ENCODE measurements around the gene MTG1. TPM values are rescaled to one million over a fixed set of nuclear protein-coding genes. Genes with fewer than 3 reads are reported as not detected.
A peak's percentile ranks its signal among the peaks of the same experiment; 100 is the strongest.

The MTG1 gene
- total RNA-seq = 47.3 TPM

- peak; percentile 96 for DNase-seq (ENCODE audit: low spot score)
- peak; percentile 93 for ATAC-seq
Measured at GRCh38 chr10:133394064-133394663, at the start of gene MTG1. Gene MTG1, plus strand, starts transcription at chr10:133394157. Its CDS starts 64 bp downstream, at chr10:133394221.

- DNase-seq (ENCODE audit: low spot score) (no peak), ATAC-seq (no peak)
Measured at GRCh38 chr10:133344236-133344635, 49.7 kb upstream of the MTG1 start.

GRCh38 chr10:133346413-133346812 lies 47.5 kb upstream of the MTG1 start:
- no peak for ATAC-seq
- DNase-seq (ENCODE audit: low spot score) = peak; percentile 52

- ATAC-seq (peak; percentile 55), DNase-seq (ENCODE audit: low spot score) (peak; percentile 91)
Measured at GRCh38 chr10:133347710-133348517, 46.0 kb upstream of the MTG1 start.

- DNase-seq (ENCODE audit: low spot score) (no peak), ATAC-seq (no peak)
Measured at GRCh38 chr10:133349160-133349568, 44.8 kb upstream of the MTG1 start.

- no peak for ATAC-seq
- peak; percentile 47 for DNase-seq (ENCODE audit: low spot score)
Measured at GRCh38 chr10:133349577-133350011, 44.4 kb upstream of the MTG1 start.

- peak; percentile 2 for ATAC-seq
Measured at GRCh38 chr10:133350283-133350949, 43.5 kb upstream of the MTG1 start.

GRCh38 chr10:133350950-133351329 lies 43.0 kb upstream of the MTG1 start:
- peak; percentile 48 for ATAC-seq
- DNase-seq (ENCODE audit: low spot score) = peak; percentile 93

More at GRCh38 chr10:133350283-133350949, 43.5 kb upstream of the MTG1 start:
- no peak for DNase-seq (ENCODE audit: low spot score)

- no peak for ATAC-seq
- peak; percentile 53 for DNase-seq (ENCODE audit: low spot score)
Measured at GRCh38 chr10:133351408-133352318, 42.3 kb upstream of the MTG1 start.

- DNase-seq (ENCODE audit: low spot score) (peak; percentile 88), ATAC-seq (peak; percentile 28)
Measured at GRCh38 chr10:133353202-133353959, 40.6 kb upstream of the MTG1 start.

- ATAC-seq = no peak
Measured at GRCh38 chr10:133353988-133354605, 39.9 kb upstream of the MTG1 start.

GRCh38 chr10:133354672-133355240 lies 39.2 kb upstream of the MTG1 start:
- ATAC-seq (no peak), DNase-seq (ENCODE audit: low spot score) (peak; percentile 53)

More at GRCh38 chr10:133353988-133354605, 39.9 kb upstream of the MTG1 start:
- peak; percentile 49 for DNase-seq (ENCODE audit: low spot score)

- DNase-seq (ENCODE audit: low spot score) = no peak
- ATAC-seq = no peak
Measured at GRCh38 chr10:133355266-133355665, 38.7 kb upstream of the MTG1 start.

- DNase-seq (ENCODE audit: low spot score) = peak; percentile 48
Measured at GRCh38 chr10:133355991-133356390, 38.0 kb upstream of the MTG1 start.

GRCh38 chr10:133356549-133357284 lies 37.2 kb upstream of the MTG1 start:
- peak; percentile 53 for DNase-seq (ENCODE audit: low spot score)
- ATAC-seq = no peak

More at GRCh38 chr10:133355991-133356390, 38.0 kb upstream of the MTG1 start:
- no peak for ATAC-seq

GRCh38 chr10:133357285-133358161 lies 36.4 kb upstream of the MTG1 start, which contains the start of gene FUOM:
Gene FUOM, minus strand, starts transcription at chr10:133358019. Its CDS starts 12 bp downstream, at chr10:133358007.
- ATAC-seq = peak; percentile 52
- peak; percentile 83 for DNase-seq (ENCODE audit: low spot score)
